ENCODE measurements around the gene FANCC.

FANCC gene

DNA sequence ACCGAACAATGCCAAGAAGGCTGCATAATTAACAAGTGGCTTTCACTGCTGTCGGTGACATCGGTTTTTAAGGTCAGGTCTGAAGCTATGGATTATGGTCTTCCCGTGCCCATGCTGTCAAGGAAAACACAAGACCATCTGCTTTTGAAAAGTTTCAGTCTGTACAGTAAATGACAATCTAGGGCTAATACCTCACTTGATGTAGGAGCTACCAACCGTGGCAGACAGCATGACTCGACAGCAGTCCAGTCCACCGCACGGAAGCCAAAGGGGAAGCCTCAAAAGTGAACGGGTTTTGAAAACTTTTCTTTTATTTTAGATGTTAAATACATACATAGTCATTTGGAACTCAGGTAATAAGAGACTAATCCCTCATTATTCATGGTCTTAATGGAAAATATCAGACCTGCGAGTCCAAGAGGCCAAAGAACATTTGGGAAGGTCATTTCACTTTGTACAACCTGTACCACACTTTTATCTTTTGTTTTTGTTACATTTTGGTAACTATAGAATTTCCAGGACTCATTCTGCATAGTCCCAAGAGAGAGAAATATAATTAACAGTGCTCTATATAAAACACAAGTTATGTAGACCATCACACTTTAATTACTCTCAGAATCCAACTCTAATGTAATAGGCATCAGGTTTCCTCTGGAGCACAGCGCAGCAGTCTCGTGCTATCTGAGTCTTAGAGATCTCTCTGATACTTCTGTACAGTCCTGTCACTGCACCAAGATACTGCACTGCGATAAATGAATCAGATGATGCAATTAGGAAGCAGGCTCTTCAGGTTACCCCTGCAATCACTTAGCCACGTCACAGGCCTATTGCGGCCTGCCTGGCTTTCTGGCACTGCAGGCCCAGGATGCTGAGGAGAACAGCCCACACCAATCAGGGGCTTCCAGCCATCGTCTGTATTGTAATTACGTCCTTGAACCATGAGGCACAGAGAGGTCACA lies 184.9 kb downstream of the FANCC start:
- H3K4me3 ChIP-seq (ENCODE audit: low read length): no peak overlapping the region
- no peak for TF ChIP-seq CTCF (conservative IDR thresholded peaks at IDR 0.05; ENCODE audit: low read depth, low read length)
- DNase-seq (ENCODE audit: low read depth): no peak

GRCh38 chr9:95131023-95131943 lies 186.2 kb downstream of the FANCC start:
- no peak for DNase-seq (ENCODE audit: low read depth)
- H3K4me3 ChIP-seq (ENCODE audit: low read length): no peak overlapping the region
- TF ChIP-seq CTCF (conservative IDR thresholded peaks at IDR 0.05; ENCODE audit: low read depth, low read length): peak; percentile 87

- no peak for TF ChIP-seq CTCF (conservative IDR thresholded peaks at IDR 0.05; ENCODE audit: low read depth, low read length)
- no peak overlapping the region for H3K4me3 ChIP-seq (ENCODE audit: low read length)
- no peak for DNase-seq (ENCODE audit: low read depth)
Measured at GRCh38 chr9:95130484-95130883, 187.0 kb downstream of the FANCC start.

DNA sequence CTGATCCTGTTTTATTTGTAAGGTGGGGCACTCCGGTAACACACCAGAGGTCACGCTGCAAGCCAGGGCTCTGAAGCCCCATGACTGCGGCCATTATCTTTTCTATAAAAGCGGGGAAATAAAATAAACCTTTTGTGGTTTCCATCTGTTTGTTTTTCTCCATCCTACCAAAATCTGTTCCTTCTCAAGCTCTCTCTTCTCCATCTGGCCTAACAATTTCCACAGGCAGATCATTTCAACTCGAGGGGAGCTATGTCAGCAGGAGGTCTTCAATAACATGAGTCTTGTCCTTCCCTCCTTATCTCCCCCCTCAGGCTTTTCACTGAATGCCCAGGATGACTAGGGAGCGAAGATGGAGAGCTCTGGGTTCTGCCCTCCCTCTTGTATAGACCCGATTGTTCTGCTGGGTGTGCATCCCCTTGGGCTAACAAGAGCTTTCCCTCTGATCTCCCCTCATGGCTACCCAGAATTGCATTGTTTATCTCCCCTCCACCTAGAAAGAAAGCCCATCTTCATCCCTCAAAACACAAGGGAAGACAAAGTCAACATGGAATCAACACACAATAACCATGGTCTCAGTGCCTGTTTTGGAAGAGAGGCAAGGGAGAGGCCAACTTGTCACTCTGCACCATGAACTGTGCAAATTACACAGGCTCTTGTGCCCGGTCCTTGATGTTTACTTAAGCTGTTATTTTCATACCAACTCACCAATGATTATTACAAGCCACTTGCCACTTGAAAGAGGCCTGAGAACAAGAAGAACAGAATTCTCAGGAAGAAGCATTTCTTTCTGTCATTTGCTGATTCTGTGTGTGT lies 187.8 kb downstream of the FANCC start:
- DNase-seq (ENCODE audit: low read depth): no peak
- TF ChIP-seq CTCF (conservative IDR thresholded peaks at IDR 0.05; ENCODE audit: low read depth, low read length): no peak
- H3K4me3 ChIP-seq (ENCODE audit: low read length): no peak overlapping the region

GRCh38 chr9:95128177-95128524 lies 189.4 kb downstream of the FANCC start:
- no peak for TF ChIP-seq CTCF (conservative IDR thresholded peaks at IDR 0.05; ENCODE audit: low read depth, low read length)
- no peak for DNase-seq (ENCODE audit: low read depth)
- no peak overlapping the region for H3K4me3 ChIP-seq (ENCODE audit: low read length)

GRCh38 chr9:95127249-95128176 lies 190.0 kb downstream of the FANCC start:
- H3K4me3 ChIP-seq (ENCODE audit: low read length): peak overlapping the region; percentile 54
- peak; percentile 98 for TF ChIP-seq CTCF (conservative IDR thresholded peaks at IDR 0.05; ENCODE audit: low read depth, low read length)
- DNase-seq (ENCODE audit: low read depth): peak; percentile 34

Data from retinal pigment epithelial cell (primary cell).